ENCODE measurements around the gene GBGT1.
"Not testable (repeated sequence)": the region's sequence is repeated elsewhere in the genome, so short reads cannot be mapped to it uniquely, and the experiment has no call there.

The GBGT1 gene

DNA sequence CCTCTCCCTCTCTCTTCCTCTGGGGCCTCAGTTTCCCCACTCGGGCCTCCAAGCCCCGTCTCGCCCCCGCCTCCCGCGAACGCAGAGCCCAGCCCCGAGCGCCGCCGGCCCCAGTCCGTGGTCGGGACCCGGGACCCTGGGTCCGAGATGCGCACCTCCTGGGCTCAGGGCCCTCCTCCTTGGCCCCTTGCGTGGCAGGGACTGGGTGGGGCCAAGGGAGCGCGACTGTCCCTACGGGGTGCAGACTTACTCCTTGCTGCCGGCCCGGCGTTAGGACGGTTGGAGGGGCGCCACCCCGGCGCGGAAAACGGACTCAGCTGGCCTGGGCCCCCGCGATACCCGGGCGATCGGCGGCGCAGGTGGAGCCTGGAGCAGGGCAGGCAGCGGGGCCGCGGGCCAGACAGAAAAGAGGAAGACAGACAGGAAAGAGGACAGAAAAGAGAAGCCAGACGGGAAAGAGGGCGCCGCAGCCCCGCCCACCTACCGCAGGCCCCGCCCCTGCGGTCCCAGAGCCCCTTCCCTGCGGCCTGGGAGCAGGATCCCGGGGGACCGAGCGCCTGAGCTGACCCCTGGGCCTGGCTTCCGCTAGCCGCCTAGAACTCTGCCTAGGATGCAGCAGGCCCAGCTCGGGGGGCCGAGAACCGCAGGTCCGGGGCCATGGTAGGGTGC, at the start of gene GBGT1:
Gene GBGT1 (minus strand): TSS at position 411 of the 669 bp plus-strand sequence. CDS start 1,502 bp downstream, outside the sequence.
- DNase-seq: no peak

DNA sequence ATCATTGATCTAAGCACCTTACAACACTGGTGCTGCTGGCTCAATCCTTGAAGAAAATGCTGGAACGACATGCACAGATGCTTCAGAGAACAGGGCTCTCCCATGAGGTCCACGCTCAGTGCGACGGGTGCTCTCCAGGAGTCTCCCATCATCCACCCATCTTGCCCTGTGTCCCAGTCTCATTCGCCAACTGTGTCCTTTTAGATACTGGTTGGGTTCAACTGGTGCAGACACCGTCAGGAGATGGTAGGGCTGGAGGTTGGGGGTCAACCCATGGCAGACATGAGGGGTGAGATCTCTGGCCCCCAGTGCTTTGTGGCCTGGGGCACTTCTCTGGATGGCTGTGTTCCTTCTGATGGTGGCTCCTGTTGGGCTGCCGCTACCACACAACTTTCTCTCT, 46.9 kb upstream of the GBGT1 start:
- no peak for DNase-seq

DNA sequence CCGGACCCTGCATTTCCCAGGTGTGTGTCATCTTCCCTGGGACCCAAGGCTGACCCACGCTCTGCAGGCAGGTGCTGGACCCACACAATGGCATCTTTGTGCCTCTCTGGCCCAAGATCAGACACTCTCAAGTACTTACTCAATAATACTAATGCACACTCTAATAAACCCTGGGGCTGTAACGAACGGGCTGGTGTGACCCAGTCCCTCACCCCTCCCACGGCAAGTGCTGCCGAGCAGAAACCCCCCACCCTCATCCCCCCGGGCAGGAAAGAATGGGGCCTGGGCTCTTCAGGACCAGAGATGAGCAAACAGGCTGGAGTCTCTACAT, 46.5 kb upstream of the GBGT1 start:
- no peak for DNase-seq

DNA sequence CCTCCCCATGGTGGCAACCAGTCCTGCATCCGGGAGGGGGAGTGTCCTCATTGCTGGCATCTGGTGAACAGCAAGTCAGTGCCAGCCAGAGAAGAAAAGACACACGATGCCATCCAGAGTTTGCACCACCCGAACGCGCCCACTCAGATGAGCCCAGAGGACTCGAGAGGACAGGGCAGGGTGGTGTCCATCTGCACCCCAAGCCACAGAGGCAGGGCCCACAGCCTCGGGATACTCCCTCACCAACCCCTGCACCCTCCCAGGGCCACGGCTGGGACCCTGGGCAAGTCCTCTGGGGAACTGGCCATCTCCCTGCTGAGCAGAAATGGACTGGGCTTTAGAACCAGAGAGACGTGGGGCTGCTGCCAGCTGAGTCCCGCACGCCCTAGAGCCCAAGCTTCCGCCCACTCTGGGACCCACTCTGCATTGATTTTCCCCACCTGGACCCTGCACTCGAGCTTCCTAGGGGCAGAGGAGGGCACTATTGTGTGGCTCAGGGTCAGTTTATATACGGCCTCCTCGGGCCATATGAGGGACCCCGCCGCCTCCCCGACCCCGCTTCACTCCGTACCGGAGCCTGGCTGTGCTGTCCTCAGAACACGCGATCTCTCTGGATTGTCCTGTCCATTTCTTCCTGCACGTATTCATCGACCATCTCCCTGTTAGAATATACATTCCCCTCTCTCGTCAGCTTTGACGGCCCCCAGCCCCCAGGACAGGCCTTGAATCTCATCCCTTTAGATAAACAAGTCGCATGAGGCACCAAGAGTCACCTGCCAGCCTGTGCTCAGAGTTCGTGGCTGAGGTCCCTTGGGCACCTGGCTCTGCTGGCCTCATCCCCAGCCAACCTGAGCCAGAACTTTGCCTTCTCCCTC, 45.9 kb upstream of the GBGT1 start:
- not testable (repeated sequence) for DNase-seq

DNA sequence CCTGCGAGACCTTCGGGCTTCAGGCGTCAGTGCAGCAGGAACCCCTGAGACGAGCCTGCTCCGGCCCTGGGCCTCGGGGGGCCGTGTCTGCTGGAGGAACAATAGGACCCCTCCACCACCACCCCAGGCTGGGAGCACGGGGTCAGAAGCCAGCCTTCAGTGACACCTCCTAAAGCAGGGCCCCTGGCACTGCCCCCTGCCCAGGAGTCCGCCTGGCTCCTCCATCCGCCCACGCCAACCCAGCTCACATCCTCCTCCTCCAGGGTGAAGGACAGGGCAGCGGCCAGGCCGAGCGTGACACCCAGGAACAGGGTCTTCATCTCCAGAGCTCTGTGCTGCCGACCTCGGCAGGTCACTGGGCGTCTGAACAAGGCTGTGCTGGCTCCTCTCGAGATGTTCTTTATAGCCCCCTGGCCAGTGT, 45.2 kb upstream of the GBGT1 start, which contains the start of gene OBP2B:
Gene OBP2B (minus strand): TSS at position 371 of the 421 bp plus-strand sequence. CDS start 51 bp downstream, at position 320.
- DNase-seq: not testable (repeated sequence)

DNA sequence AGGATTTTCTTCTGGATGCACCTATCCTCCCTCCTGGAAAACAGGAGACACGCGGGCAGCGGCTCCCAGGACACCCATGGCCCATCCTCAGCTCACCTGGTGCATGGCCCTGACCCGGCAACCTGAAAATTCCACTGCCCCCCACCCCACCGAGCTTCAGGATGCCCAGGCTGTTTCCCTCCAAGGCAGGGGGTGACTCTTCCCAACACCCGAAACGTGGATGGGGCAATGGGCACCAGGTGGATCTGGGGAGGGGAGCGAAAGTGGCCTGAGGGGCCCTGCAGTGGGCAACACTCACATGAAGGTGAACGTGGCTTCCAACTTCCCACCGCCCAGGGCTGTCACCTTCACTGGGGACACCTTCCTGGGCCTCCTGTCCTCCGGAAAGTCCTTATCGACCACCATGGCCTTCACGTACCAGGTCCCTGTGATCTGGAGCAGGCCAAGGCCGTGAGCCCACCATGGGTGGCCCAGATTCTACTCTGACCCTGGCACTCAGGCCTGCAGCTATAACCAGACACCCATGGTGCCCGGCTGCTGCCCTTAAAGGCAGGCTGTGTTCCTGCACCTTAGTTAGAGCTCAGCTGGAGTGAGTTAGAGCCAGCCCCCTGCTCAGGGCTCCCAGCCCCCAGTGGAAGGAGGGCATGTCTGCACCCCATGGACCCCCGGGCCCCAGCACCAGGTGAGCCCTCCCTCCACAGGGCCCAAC, 44.6 kb upstream of the GBGT1 start:
- not testable (repeated sequence) for DNase-seq

DNA sequence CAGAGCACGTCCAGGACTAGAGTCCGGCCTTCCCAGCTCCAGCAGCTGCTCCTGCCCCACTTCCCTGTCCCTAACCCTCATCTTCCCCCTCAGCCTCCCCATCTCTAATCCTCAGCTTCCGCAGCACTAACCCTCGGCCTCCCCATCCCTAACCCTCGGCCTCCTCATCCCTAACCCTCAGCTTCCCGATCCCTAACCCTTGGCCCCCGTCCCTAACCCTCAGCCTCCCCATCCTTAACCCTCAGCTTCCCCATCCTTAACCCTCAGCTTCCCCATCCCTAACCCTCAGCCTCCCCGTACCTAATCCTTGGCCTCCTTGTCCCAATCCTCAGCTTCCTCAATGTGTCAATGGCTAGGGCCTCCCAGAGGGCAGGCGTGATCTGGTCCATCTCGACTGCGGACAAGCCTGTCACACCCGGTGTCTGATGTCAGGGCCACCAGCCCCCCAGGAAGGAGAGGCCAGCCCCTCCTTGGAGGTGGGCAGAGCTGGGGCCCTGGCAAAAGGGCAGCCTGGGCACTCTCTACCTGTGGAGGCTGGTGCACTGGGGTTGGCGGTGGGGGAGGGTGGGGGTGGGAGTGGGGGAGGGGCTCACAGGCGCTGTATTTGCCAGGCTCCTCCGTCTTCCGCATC, 43.9 kb upstream of the GBGT1 start:
- DNase-seq: no peak

DNA sequence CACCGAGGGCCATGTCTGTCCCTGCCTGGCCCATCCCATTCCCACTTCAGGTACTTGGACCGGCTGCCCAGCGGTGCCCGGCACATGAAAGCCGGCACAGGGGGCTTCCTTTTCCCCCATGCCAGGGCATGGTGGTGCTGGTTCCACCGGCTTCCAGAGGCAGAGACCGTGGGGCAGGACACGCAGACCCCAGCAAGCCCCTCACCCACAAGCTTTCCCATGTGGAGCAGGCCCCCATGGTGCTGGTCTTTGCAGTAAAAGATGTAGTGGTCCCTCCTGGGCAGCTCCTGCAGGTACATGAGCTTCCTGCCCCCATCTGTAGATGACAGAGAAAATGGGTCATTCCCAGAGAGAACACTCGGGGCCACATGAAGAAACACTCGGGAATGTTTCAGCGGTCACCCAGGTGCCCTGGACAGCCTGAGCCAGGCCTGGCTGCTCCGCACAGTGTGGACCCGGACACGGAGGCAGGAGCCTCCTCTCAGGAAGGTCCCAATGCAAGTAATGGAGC, 43.4 kb upstream of the GBGT1 start:
- DNase-seq: no peak

DNA sequence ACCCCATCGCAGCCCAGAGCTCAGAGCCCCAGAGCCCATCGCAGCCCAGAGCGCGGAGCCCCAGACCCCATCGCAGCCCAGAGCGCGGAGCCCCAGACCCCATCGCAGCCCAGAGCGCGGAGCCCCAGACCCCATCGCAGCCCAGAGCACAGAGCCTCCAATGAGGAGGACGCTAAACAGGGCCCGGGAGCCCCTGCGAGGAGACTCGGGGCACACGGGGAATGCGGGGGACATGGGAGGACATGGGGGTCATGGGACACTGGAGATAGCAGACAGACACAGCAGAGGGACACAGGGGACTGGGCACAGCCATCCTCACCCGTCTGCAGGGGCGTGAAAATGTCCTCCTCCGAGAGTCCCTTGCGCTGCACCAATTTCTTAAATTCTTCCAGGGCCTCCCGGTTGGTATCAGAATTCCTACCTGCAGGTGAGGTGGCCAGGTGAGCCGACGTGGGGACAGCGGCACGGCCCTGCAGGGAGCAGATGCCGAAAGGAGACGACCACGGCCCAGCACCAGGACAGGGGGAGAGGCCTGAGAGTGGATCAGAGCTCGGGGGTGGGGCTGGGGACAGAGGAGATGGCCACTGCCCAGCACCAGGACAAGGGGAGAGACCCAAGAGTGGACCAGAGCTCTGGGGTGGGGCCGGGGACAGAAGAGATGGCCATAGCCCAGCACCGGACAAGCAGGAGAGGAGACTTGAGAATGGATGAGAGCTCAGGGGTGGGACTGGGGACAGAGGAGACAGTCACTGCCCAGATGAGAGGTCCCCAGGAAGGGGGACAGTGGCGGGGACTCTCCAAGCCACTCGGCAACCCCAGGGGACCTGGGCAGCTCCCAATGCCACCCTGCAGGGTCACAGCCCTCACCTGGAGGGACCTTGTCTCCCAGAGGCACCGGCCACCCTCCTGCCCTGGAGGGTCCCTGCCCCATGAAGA, 42.5 kb upstream of the GBGT1 start:
- DNase-seq: no peak

DNA sequence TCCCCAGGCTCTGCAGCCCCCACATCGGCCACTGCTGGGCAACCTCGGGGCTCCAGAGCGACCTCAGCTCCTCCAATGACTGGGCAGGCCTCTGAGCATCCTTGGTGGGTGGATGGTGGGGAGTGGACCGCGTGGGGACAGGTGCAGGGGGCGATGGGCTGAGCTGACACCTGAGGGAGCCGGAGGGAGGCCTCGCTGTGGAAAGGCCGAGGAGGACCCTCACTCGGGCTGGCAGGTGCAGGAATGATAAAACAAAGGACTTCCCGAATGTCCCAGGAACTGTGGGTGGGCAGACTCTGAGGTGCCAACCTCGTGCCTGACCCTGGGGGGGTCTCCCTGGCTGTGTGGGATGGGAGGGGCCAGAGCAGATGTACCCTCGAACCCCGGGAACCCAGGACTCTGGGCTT, 41.8 kb upstream of the GBGT1 start:
- not testable (repeated sequence) for DNase-seq

DNA sequence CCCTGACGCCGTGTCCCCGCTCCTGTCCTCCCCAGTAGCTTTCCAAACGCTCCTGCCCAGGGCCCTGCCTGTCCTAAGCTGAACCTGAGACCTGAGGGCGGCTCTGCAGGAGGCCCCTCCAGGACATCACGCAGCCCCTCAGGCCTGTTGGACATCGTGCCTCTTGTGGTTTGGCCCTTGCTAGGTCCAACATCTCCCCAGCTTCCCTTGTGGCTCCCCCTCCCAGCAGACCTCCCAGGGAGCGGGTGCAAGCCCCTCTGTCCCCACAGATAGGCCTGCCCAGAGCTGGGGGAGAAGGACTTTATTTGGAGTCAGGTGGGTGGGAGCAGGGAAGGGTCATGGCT, 41.3 kb upstream of the GBGT1 start:
- DNase-seq: no peak

DNA sequence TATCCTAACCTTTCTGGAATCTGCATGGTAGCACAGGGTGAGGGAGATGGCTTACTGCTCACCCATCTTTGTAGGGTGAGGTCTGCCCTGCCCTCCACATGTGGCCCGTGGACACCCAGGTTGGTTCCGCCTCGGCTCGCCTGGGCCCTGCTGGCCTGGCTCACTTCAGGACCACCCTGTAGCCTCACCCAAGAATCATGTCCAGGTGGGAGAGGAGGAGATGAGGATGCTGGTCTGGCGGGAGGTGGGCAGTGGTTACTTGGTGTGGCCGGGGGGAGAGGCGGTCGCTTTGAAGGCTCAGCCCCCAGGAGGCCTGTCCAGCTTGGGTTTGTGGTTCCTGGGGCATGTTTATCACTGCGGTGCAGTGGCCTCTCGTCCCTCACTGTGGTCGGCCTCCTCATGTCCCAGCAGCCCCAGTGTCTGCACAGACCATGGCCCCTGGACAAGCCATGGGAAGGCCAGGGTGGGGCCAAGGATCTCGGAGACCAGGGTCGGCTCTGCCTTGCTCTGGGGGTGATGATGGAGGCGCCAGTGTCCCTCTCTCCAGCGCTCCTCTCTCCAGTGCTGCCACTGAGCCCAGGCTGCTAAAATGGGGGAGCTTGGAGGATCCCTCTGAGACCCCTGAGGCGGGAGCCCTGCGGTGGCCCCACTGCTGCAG, 40.8 kb upstream of the GBGT1 start:
- DNase-seq: no peak

DNA sequence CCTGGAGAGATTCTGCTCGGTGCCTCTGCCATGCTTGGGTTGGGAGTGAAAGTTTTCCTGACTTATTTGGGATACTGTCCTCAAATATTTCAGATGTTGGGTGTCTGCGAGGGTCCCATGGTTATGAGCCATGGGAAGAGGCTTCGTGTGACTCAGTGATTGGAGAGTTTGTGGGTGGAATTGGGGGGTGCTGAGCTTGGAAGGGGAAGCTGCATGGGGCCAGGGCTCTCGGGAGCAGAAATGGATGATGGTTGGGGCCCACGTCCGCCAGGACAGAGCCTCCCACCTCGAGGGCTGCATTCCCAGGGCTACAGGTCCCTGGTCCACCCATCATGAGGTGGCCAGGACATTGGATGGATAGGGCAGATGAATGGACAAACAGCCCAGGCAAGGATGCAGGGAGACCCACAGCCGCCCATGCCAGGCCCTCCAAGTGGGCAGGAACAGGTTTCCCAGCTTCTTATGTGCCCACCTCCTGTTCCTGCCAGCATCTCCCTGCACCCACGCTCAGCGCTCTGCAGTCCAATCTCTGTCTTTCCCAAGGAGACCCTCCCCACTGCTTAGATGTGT, 39.9 kb upstream of the GBGT1 start:
- no peak for DNase-seq

DNA sequence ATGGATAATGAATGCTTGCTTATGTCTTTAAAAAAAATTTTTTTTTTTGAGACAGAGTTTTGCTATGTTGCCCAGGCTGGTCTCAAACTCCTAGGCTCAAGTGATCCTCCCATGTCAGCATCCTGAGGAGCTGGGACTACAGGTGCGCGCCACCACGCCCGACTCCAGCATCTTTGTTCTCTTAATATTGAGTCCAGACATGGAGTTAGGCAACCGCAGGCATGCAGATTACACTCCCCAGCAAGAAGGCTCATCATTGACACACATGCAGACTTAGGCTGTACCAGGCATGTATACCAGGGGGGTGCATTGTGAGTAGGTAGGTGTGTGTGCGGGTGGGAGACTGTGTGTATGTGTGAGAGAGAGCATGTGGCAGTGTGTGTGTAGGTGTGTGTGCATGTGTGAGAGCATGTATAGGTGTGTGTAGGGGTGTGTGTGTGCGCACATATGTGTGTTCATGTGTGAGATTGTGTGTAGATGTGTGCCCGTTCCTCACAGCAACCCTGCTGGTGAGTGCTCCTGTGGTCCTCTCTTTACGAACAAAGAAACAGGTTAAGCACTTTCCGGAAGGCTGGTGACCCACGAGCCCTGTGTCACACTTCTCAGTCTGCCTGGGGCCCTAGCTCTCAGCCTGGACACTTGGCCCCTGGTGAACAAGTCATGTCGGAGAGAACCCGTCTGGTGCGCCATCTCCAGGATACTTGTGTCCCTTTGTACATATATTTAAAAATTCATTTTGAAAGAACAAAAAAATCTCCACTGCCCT, 39.2 kb upstream of the GBGT1 start:
- DNase-seq: no peak

DNA sequence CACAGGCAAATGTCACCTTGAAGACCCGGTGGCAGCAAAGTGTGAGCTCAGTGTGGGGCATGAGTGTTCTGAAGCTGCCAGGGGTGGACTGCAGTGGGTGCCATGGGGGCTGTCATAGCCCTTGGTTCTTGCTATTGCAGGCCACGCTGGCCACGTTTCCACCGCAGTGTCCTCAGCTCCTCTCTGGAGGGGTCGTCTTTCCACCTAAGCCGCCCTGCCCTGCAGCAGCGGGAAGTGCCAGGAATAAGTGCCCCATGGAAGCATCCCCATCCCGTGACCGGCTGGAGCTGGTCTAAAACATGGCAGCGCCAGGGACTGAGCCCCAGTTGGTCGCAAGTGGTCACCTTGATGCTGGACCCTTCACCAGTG, 38.4 kb upstream of the GBGT1 start:
- DNase-seq: no peak

DNA sequence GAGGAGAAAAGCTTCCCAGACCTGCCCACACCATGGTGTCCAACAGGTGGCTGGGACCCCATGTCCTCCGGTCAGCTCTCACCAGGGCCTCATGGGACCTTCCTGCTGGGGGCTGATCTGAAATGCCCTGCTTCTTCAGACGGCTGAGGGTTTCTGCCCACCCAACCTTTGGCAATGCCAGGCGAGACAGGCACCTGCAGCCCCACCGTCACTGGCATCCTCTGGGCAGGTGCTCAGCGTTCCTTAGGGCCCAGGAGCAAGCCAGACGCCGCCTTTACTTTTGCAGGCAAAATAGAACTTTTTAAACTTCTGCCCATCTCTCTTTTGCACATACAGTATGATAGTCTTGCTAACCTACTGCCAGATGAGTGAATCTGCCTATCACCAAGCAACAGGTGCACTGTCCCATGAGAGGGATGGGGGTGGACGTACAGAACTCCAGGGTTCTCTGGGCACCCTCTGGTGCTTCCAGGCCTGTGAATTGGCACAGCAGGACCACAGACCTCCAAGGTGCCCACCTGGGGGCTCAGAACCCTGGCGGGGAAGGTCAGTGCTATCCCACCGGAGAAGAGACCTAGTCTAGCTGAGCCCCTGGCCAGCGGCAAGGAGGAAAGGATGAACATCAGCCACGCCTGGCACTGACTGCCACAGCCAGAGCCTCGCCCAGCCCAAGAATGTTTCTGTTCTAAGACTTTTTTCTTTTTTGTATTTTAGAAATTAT, 37.9 kb upstream of the GBGT1 start:
- DNase-seq: no peak

DNA sequence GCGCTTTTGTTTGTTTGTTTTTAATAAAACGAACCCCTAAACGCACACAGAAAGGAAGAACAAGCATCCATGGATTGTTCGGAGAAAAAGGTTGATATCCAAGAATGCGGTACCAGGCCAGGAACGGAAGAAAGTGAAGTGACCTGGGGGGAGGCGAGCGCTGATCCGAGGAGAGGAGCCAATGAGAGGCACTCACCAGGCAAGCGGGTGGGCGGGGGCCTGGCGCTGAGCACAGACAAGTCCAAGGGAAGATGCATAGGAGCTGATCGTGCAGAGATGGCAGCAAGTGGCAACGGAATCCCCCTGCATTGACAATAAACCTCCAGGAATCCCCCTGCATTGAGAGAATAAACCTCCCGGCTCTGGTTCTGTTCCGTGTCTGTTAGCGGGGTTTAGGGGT, 36.9 kb upstream of the GBGT1 start:
- DNase-seq: no peak

DNA sequence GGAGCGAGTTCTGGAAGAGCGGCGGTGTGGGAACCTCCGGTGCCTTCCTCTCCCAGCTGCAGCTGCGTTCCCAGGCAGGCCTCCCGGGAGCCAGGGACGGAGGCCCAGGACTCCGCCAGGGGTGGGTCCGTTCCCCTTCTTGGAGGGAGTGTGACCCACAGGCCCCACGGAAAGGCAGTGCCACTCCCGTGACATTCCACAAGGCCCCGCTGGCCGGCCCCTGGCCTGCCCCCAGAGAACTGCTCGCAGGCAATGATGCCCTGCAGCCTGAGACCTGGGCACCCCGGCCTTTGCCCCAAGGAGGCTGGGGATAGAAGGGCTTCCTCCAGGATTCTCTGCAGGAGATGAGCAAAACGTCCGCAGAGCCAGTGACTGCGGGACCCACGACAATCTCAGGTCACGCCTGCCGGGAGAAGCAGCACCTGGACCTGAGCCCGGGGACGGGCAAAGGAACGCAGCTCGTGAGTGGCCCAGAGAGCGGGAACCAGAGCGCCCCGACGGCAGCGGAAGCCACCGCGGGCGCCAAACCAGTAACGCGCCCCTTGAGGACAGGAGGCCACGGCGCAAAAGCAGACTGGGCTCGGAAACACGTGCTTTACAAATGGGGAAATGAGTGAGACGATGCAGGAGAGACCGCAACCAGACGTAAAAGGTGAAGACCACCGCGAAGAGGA, 36.1 kb upstream of the GBGT1 start:
- DNase-seq: no peak

DNA sequence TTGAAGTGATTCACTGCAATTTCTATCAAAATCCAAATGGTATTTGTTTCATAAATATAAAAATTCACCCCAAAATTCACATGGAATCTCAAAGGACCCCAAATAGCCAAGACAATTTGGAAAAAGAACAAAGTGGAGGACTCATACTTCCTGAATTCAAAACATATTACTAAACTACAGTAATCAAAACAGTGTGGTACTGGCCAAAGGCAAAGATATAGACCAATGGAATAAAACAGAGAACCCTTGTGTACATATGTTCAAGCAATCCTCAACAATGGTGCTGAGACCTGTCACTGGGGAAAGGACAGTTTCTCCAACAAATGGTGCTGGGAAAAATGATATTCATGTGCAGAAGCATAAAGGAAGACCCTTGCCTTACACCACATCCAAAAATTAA, 31.3 kb upstream of the GBGT1 start:
- no peak for DNase-seq
